Measurements from ENCODE around the gene COL26A1. TPM values are rescaled to one million over a fixed set of nuclear protein-coding genes. Genes with fewer than 3 reads are reported as not detected.

COL26A1 gene
- polyA plus RNA-seq, 1 experiment, result 0.48 TPM

- ChIA-PET POLR2A (no interaction called here), CTCF (interaction anchor here (0.7 to 1.0 kb wide), 6 partner anchors 12 to 841 kb away, joined by 3 to 4 read pairs (median 3); partner anchors contain the start of gene COL26A1)
- TF ChIP-seq CTCF (IDR thresholded peaks at IDR 0.05; ENCODE audit: insufficient read depth, low read depth, low read length), result no peak
- Histone ChIP-seq H3K27me3 (ENCODE audit: control insufficient read depth, insufficient read depth, low read length) (peaks cover 7% of the 10 kb centered on the region), H3K4me3 (ENCODE audit: low read depth, low read length) (no peak overlapping the region), H3K36me3 (ENCODE audit: control insufficient read depth, insufficient read depth, low read length) (no peaks in the 10 kb centered on the region)
- no peak for DNase-seq (ENCODE audit: low read depth)
Observed at GRCh38 chr7:101563198-101563901, 200.7 kb downstream of the COL26A1 start.

DNA sequence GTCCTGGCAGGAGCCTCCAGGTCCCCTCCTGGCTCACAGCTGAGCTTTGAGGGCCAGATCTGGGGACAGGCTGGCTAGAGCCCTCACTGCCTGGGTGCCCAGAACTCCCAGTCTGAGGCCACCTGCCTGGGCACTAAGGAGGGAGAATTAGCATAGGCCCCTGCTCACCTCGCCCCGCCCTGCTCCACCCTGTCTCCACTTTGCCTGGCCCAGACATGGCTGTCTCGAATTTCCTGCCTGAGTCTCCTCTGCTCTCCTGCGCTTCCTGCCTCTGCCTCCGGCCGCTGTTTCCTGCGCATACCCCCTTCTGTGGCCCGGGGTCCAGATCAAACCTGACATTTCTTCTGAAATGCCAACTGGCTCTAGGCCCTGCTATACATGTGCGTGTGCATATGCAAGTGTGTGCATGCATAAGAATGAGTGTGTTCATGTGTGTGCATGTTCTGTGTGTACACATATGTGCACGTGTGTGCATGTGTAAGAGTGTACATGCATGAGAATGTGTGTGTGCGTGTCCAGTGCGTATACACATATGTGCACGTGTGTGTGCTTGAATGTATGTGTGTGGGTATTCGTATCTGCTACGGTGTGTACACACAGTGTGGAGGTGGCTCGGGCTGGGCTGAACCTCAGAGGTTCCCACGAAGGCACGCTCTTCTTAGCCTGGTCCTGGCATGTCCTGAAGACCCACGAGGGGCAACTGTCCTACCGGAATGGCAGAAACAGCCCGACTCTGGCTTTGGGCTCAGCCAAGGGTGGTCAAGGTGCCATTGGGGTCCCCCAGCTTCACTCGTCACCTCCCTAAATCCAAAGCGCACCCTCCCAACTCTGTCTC is 201.5 kb downstream of the COL26A1 start:
- Histone ChIP-seq H3K27me3 (ENCODE audit: control insufficient read depth, insufficient read depth, low read length) (peaks cover 7% of the 10 kb centered on the region), H3K36me3 (ENCODE audit: control insufficient read depth, insufficient read depth, low read length) (no peaks in the 10 kb centered on the region), H3K4me3 (ENCODE audit: low read depth, low read length) (no peak overlapping the region)
- DNase-seq (ENCODE audit: low read depth), result no peak
- CTCF ChIA-PET, result interaction anchor here (0.7 to 1.0 kb wide), 4 partner anchors 19 to 840 kb away, joined by 3 to 4 read pairs (median 3); no protein-coding TSS in a partner anchor
- no peak for TF ChIP-seq CTCF (IDR thresholded peaks at IDR 0.05; ENCODE audit: insufficient read depth, low read depth, low read length)
- POLR2A ChIA-PET, result no interaction called here

GRCh38 chr7:101564778-101565211 is 202.1 kb downstream of the COL26A1 start:
- CTCF ChIA-PET, result interaction anchor here (0.8 kb wide), 1 partner anchor 14 kb away, joined by 3 read pairs; no protein-coding TSS in a partner anchor
- POLR2A ChIA-PET, result no interaction called here
- H3K36me3 ChIP-seq (ENCODE audit: control insufficient read depth, insufficient read depth, low read length), result no peaks in the 10 kb centered on the region
- TF ChIP-seq CTCF (IDR thresholded peaks at IDR 0.05; ENCODE audit: insufficient read depth, low read depth, low read length), result no peak
- peaks cover 7% of the 10 kb centered on the region for H3K27me3 ChIP-seq (ENCODE audit: control insufficient read depth, insufficient read depth, low read length)
- no peak for DNase-seq (ENCODE audit: low read depth)
- no peak overlapping the region for H3K4me3 ChIP-seq (ENCODE audit: low read depth, low read length)

DNA sequence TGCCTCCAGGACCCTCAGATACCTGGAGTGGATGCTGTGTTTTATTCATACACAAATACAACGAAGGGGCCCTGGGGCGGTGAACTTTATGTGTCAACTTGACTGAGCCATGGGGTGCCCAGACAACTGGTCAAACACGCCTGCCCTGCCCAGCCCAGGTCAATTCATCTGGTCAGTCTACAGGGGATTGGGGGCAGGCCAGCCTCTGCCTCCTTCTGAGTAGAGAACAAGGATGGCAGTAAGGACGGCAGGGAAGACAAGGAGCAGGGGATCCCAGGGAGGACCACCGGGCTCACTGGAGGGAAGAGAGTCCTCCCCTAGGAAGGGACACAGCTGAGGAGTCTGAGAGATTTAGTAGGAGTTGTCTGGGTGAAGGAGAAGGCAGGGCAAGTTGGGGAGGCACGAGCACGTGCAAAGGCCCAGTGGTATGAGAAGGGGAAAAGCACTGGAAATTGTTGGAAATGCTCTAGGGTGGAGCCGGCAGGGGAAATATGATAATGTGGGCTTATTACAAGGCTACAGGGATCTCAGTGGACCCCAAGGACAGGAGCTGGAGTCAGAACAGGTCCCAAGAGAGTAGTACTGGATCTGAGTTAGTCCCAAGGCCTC is 203.0 kb downstream of the COL26A1 start:
- ChIA-PET CTCF (interaction anchor here (0.8 kb wide), 1 partner anchor 13 kb away, joined by 3 read pairs; no protein-coding TSS in a partner anchor), POLR2A (no interaction called here)

More for the DNA sequence above, 203.0 kb downstream of the COL26A1 start:
- Histone ChIP-seq H3K36me3 (ENCODE audit: control insufficient read depth, insufficient read depth, low read length) (no peaks in the 10 kb centered on the region), H3K27me3 (ENCODE audit: control insufficient read depth, insufficient read depth, low read length) (peaks cover 7% of the 10 kb centered on the region), H3K4me3 (ENCODE audit: low read depth, low read length) (no peak overlapping the region)
- no peak for DNase-seq (ENCODE audit: low read depth)
- TF ChIP-seq CTCF (IDR thresholded peaks at IDR 0.05; ENCODE audit: insufficient read depth, low read depth, low read length), result no peak

All from BJ (cell line).